HG02623 (cell line): ENCODE results near the gene ZNF664.
A peak's percentile ranks its signal among the peaks of the same experiment; 100 is the strongest.

Experiments
- ATAC-seq: cut with Tn5 transposase; IDR thresholded peaks from one replicate; pipeline ENCODE4 v1.9.1; 2021; ENCODE audit warnings: moderate library complexity; ENCODE audit not compliant: unreplicated experiment

The ZNF664 gene

DNA sequence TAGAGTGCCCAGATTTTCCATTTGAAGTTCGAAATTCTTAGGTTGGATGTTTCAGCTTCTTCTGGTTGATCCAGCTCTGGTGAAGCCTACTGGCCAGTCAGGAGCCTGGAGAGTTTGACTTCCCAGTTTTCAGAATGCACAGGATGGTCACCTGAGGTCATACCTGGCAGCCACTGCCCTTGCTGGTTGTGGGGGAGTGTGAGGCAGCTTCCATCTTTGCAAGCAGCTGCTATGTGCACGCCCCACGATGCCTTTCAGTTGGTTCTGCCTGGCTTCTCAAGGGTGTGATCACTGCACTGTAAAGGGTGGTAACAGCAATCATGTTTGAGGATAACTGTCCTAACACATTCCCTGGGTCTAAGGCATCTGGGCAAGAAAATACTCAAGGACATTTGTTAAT lies 15.8 kb upstream of the ZNF664 start:
- no peak for ATAC-seq

DNA sequence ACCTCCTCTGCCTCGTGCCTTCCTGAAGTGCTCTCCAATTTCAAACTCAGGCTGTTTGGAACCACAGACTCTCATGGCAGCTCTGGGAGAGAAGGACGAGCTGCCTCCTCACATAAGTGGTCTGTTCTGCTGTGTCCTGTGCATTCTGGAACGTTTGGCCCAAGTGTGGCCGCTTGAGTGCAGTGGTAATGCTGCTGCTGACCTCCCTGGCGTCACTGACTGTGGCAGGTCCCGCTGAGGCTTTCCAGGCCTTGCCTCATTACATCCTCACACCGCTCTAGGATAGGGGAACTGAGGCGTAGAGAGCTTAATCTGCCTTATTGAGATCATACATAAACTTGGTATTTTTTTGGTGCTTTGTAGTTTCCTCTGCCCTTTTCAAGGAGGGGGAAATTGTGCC lies 14.6 kb upstream of the ZNF664 start:
- ATAC-seq = no peak

DNA sequence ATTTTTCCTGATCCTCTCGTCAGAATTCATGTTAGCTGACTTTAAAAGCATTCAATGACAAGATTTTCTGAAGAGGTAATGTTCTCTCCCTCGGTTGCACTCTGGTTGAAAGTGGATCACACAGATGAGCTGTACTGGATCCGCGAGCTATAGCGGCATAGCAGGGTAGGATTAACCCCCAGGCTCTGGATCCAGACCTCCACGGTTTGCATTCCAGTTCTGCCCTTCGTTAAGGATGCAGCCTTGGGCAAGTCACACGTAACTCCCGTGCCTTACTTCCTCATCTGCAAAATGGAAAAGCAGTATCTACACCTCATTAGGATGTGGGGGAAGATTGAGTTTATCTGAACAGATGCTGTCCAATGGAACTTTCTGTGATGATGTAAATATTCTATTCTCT lies 14.1 kb upstream of the ZNF664 start:
- no peak for ATAC-seq

DNA sequence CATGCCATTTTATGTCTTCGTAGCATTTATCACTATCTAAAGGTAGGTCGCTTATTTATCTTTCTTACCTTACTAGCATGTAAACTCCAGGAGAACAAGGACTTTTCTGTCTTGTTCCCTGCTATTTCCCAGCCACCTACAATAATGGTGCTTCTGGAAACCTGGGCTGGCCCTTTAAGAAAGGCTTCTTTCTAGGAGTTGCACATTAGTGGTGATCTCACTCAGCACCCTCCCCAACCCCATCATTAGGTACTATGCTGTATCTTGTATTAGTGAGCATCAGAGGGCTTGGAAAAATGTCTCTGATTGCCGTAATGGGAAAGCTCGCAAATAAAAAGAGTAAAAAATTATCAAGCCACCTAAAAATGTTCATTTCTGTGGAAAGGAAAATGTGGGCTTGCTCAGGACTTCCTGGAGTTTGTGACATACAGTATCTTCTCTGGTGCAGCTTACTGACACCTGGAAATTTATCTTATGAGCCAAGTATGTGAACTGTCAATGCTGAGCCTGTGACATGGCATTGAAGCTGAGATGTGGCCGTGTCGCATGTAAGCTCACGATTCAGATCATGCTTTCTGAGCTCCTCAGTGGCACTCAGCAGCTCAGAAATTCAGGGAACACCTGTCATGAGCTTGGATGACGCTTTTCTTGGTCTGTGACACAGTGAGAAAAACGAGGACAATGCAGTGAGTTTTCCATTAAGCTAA lies 12.8 kb upstream of the ZNF664 start:
- ATAC-seq = no peak

DNA sequence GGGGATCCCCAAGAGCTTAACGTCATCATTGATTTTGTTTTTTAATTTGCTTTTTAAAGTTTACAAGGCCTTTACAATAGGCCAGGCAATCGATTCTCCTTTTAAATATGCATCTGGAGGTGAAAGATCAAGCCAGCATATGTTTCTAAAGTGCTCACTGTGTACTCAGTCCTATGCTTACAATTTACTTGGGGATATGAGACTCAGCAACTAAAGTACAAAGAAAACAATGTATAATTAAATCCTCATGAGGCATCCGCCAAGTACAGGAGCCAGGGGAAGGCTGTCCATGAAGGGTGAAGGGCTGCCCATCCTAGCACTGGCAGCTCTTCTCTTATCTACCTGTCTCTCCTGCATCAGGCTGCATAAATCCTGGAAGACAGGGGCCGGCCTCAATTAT lies 12.2 kb upstream of the ZNF664 start:
- no peak for ATAC-seq

DNA sequence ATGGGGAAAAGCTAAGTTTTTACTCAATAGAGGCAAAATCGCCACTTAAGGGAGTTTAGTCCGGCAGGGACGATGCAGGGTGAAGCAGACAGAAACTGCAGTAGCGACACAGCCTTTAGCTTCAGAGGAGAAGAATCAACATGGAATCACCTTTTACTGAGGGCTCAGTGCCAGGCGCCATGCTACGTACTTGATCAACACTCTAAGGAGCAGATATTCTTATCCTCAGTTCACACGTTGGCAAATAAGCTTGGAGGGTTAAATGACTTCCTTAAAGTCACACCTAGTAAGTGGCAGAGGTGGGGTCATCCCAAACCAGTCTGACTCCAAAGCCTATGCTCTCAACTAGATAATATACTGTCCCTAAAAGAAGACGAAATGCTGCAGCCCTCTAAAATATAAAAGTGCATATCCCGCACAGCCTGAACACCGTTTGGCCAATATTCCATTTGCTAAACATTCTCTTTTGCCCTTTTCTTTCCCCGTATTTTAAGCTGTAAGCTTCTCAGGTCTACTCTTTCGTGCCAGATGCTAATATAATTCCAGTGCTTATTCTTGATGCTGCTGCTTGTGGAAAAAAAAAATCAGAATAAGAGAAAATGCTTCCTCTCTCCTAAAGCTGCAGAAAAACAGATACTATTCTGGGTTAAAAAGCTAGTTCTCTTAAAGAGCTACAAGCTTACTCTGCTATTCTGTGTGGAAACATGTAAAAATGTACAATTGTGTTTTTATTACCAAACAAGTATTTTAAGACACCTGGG lies 11.2 kb upstream of the ZNF664 start:
- ATAC-seq = no peak

DNA sequence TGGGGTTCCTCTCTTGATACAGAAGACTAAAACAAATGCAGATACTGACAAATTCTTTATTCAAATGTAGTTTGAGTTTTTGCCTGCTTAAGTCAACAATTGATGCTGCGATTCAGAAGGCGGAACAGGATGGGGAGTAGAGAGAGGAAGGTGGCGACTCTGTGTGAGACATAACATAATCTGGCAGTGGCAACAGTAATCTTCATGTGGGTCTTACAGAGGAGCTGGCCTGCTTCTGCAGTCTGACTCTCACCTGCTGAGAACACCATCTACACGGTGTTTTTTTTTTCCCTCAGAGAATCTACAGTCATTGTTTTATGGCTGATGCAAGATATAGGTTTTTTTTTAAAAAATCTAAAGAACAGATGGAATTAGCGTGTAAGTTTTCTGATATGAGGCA lies 10.5 kb upstream of the ZNF664 start:
- ATAC-seq = no peak

DNA sequence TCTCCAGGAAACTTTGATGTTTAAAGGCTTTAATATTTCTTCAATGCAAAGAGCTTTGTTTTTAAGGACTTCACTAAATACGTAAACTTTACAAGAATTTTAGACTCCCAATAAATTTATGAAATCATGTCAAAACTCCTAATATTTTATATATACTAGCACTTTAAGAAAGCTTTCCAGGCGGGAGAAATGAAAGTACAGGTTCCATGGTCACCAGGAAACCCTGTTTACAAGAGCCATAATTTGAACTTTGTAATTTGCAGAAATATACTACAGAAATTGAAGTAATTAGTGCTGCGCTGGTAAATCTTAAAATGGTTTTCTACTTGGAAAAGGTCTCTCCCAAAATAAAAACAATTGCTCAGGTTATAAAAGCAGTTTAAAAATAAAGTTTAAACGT lies 9.2 kb upstream of the ZNF664 start:
- no peak for ATAC-seq

DNA sequence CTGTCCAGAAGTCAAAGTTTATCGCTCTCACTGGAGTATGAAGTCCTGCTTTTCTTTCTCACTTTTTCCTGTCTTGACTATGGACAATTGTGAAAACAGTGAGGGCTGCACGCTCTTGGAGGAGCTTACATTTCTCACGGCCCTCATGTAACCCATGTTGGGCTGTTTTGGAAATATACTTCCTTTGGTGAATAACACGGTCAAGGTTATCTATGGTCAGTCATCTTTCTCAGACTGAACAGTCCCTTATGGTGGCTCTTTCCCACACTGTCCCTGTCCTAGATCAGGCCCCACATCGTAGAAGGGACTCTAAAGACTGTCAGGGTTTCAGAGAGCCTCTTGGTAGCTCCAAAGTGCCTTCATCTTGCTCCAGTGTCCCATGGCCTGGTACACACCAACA lies 7.6 kb upstream of the ZNF664 start:
- ATAC-seq = no peak

DNA sequence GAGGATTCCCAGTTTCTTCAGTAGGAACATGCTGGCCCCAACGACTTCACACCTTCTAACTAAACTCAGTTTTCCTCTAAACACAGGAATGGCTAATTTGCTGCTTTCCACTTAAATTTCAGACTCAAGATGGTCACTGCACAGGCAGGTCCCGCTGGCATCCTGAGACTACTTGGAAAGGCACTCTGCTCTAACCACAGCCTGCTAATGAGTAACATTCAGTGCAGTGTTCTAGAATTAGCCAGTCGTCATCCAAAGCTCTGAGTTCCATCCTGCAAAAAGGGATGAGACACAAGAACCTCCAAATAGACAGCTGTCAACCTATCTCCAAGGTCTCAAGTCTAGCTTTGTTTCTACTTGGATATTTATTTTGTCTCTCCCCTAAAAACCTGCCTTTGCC lies 6.4 kb upstream of the ZNF664 start:
- no peak for ATAC-seq

DNA sequence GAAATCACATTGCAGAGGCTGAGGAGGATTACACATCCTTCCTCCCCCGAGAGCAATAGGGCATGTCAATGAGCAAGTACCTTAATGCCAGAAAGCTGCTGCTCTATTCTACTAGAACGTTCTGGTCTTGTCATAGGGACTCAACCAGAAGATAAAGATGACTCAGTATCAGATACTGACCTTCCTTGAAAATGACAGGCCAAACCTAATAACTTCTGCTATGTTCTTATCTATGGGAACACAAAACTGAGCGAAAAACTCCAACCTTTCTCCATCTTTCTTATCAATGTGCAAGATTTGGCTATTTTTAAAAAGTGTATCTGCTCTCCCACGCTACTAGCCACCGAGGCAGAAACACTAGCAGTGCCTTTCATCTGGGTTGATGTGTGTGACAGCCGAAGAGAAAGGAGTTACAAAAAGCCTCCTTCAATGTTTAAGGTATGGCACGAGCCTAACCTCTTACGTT lies 5.9 kb upstream of the ZNF664 start:
- ATAC-seq = no peak

DNA sequence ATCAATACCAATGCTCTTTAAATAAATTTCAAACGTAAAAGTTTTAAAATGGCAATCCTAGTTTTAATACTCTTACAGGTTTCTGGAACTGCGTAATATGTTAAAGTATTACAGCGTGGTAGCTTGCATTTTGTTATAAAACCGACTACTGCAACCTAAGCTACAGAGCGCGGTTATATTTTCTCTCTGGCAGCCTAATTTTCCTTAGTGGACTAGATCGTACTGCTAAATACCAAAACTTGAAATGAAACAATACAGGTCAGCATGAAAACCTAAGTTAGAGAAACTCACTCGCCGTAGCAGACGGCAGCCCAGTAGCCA lies 1.6 kb upstream of the ZNF664 start:
- no peak for ATAC-seq

DNA sequence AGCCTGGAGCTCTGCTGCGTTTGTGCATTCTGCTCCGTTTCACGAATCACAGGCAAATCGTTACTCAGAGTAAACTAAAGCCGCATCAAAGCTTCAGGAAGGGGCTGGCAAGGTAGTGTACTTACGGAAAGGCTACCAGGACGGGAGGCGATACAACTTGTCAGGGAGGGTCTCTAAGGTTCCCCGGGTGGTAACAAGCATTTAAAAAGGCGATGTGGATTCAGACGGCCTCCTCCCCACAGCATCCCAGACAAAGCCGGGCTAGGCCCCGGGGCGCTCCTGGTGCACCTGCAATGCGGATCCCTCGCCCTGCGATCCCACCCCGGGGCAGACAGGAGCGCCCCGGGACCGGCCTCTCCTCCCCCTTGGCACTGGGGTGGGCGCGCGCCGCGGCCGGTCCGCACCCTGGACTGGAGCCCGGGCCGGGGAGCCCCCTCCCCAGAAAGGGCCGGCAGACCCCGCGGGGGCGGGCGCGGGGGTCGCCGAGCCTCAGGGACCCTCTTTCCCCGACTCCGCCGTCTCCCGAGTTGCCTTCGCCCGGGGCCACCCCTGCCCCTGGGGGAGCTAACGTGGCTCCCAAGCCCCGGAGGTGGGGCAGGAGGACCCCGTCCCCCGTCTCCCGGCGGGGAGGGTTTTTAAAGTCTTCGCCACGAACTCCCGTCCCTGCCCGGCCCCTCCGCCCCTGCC lies 1.1 kb upstream of the ZNF664 start:
- no peak for ATAC-seq

DNA sequence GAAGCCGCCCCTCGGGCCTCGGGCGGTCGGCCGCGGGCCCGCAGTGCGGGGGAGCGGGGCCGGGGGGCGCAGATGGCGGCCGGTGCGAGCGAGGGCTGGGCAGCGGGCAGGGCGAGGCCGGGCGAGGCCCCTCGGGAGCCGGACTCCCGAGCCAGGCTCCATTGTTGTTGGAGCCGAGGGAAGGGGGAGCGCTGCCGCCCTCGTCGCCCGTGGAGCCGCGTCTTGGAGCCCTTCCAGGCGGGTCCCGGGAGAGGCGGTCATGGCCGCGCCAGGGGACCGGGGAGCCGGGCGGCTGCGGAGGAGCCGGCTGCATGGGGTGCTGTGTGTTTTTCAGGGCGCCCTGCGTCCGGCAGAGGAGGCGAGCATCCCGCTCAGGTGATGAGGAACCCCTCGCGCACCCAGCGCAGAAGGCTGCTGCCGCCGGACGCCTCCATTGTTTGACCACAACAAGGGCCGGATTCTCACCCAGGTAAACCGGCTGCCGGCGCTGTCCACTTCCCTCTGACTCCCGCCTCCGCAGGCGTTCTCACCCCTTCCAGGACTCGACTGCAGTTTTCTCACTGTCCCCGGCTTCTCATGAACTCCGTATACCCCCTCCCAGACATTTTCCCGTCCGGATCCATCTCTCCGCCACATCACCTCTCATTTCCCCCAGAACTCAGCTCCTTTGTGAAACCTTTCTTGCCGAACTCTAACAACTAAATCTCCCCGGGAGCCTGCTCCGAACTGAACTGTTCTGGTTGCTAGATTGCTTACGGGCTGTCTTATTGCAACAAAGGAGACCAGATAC lies 732 bp downstream of the ZNF664 start:
- ATAC-seq = peak; percentile 2

DNA sequence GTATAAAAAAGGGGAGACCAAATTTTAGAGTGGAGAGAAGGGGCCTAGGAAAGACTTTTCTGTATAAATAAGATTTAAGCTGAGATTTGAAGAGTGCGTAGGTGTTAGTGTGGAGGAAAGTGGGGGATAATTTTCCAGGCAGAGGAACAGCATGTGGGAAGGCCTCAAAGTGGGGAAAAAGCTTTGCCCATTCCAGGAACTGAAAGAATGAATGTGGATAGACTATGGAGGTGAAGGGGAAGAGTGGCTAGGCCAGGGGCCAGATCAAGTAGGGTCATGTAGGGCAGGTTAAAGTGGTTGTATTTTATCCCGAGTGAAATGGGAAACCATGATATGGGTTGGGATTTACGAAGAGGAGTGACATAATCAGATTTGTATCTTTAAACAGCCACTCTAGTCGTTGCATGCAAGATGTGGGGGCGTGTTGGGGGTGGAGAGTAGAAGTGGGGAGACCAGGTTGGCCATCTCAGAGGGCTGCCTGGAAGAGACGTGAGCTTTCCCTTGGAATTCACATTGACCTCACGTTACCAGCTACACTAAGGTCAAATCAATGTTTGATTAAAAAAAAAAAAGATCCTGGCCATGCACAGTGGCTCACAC lies 3.3 kb downstream of the ZNF664 start:
- no peak for ATAC-seq

DNA sequence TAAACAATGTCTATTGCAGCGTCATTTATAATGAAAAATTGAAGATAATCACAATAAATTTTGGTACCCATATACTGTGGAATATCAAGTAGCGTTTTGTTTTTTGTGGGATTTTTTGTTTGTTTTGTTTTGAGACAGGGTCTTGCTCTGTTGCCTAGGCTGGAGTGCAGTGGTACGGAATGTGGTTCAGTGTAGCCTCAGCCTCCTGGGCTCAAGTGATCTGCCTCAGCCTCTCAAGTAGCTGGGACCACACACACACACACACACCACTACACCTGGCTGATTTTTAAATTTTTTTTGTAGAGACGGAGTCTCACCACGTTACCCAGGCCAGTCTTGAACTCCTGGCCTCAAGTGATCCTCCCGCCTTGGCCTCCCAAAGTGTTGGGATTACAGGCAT lies 6.6 kb downstream of the ZNF664 start:
- ATAC-seq = no peak

DNA sequence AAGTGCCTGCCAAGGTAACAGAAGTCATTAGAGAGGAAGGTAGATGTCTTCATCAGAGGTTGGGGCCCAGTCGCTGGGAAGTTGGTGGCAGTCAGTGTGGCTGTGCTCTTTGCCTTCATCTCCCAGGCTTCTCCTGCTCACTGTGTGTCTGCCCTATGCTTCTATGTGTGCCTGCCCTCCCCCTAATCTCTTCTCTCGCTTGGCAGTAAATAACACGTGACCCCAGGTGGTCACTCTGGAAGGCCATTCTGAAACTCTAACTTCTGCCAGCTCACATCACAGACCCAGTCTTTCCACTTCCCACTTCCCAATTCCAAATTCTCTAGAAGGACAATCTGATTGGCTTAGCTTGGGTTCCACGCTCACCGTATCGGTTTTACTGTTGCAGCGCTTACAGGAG lies 9.3 kb downstream of the ZNF664 start:
- ATAC-seq = no peak

DNA sequence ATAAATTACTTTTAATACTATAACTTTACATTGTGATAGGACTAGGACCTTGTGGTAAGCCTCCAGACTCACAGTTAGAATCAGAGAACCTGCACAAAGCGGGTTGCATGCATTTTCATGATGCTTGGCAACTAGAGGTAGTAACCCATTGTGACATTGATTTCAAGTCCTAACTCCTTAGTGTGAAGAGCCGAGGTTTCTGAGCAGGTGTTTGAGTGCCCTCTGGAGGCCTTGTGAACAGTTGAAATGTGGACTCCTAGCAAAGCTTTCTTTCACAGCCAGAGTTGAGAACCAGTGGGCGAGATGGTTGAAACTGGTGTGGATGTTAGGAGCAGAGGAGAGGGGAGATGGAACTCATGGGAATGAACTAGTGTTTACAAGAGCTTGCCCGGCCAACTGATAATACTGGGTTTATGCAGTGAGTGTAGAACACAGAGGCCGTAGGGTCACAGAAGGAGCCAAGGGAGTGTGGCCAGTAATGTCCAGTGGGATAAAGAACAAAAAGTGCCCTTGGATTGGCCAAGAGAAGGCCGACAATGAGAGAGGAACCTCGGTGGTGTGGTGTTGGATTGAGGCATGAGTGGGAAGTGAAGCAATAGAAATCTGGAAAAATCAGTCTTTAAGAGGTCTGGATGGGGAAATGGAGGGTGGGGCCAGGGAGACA lies 10.9 kb downstream of the ZNF664 start:
- no peak for ATAC-seq

DNA sequence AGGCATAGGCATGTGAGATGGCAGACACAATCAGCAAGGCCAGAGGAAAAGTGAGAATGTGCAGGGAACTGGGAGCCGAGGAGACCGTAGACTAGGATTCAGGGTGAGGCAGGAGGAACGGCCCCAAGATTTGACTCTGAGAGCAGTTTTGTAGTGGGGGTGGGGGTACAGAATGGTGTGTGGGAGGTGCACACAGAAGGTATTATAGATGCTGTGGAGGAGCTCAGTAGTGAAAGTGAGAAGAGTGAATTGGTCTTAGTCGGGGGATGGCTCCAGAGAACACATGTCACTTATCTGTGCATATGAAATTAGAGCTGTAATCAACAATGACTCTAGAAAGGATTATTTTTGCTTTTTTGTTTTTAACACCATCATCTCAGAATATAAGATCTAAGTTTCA lies 11.9 kb downstream of the ZNF664 start:
- no peak for ATAC-seq

DNA sequence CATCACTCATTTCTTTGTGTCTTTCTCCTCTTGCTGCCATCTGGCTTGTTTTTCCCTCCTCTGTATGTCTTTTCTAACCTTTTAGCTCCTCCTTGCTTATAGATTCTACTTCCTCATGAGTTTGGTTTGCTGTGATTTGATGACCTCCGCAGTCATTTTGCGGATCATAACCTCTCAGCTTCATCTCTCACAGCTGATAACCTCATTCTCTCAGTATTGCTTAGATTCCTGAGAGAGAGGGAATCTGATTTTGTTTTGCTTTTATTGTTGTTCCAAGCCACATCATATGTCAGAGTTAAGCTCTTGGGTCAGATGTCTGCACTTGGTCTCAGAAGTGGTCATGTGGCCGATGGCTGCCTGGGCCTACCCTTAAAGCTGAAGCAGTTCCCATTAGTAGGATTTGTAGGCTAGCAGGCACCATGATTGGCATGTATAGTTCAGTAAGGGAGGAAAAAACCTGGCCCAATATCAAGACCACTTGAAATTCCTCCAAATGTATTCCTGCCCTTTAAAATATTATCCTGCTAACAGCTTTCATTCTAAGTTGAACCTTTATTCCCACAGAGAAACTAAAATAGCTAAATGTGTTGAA lies 13.5 kb downstream of the ZNF664 start:
- no peak for ATAC-seq
